ENCODE data around the gene PCDHA10.
"Not testable (repeated sequence)": the region's sequence is repeated elsewhere in the genome, so short reads cannot be mapped to it uniquely, and the experiment has no call there.

The PCDHA10 gene

GRCh38 chr5:140842798-140843733 is 12.6 kb upstream of the PCDHA10 start:
- DNase-seq (ENCODE audit: low spot score): no peak

GRCh38 chr5:140848139-140849102 is 7.3 kb upstream of the PCDHA10 start, which contains the start of gene PCDHA9:
Gene PCDHA9, plus strand, starts transcription at chr5:140848382. Its CDS starts 114 bp downstream, at chr5:140848496.
- not testable (repeated sequence) for DNase-seq (ENCODE audit: low spot score)

GRCh38 chr5:140849831-140850634 is 5.7 kb upstream of the PCDHA10 start:
- not testable (repeated sequence) for DNase-seq (ENCODE audit: low spot score)

GRCh38 chr5:140857177-140857986 is 1.7 kb downstream of the PCDHA10 start:
- DNase-seq (ENCODE audit: low spot score): no peak

- no peak for DNase-seq (ENCODE audit: low spot score)
Observed at GRCh38 chr5:140857987-140858240, 2.2 kb downstream of the PCDHA10 start.

- no peak for DNase-seq (ENCODE audit: low spot score)
Observed at GRCh38 chr5:140862441-140863295, 7.0 kb downstream of the PCDHA10 start.

- no peak for DNase-seq (ENCODE audit: low spot score)
Observed at GRCh38 chr5:140868721-140869554, 13.2 kb downstream of the PCDHA10 start, which contains the start of gene PCDHA11. Gene PCDHA11, plus strand, starts transcription at chr5:140868957. Its CDS starts 147 bp downstream, at chr5:140869104.

GRCh38 chr5:140869555-140869886 is 13.8 kb downstream of the PCDHA10 start:
- DNase-seq (ENCODE audit: low spot score): no peak

GRCh38 chr5:140870221-140871201 is 14.8 kb downstream of the PCDHA10 start:
- DNase-seq (ENCODE audit: low spot score): no peak

GRCh38 chr5:140875085-140876065 is 19.7 kb downstream of the PCDHA10 start, which contains the start of gene PCDHA12:
Gene PCDHA12, plus strand, starts transcription at chr5:140875308. Its CDS starts 165 bp downstream, at chr5:140875473.
- no peak for DNase-seq (ENCODE audit: low spot score)

- not testable (repeated sequence) for DNase-seq (ENCODE audit: low spot score)
Observed at GRCh38 chr5:140876541-140877261, 21.0 kb downstream of the PCDHA10 start.

GRCh38 chr5:140877262-140877581 is 21.5 kb downstream of the PCDHA10 start:
- DNase-seq (ENCODE audit: low spot score): no peak

GRCh38 chr5:140881889-140882590 is 26.3 kb downstream of the PCDHA10 start, which contains the start of gene PCDHA13:
Gene PCDHA13, plus strand, starts transcription at chr5:140882124. Its CDS starts 145 bp downstream, at chr5:140882269.
- no peak for DNase-seq (ENCODE audit: low spot score)

- no peak for DNase-seq (ENCODE audit: low spot score)
Observed at GRCh38 chr5:140882591-140882899, 26.8 kb downstream of the PCDHA10 start.

GRCh38 chr5:140883373-140883772 is 27.7 kb downstream of the PCDHA10 start:
- no peak for DNase-seq (ENCODE audit: low spot score)

Measured in left forelimb (tissue), 1 donor.